K562 (cell line): Measurements from ENCODE around the gene C10orf105. TPM values are rescaled to one million over a fixed set of nuclear protein-coding genes. Genes with fewer than 3 reads are reported as not detected.

Experiments
- ATAC-seq: fragments of 200-7000 bp; cut with Tn5 transposase; 3 replicates; pipeline ENCODE4 v1.9.1; 2020; ENCODE audit warnings: moderate library complexity
- BruUV-seq: library from RNA; stranded (reverse); fragments of 400-500 nt; replicated peaks from 2 replicates; lab custom pipeline; 2021; lab: Mats Ljungman, UMichigan
- CTCF ChIA-PET: fragments of 300-600 bp; formaldehyde crosslinking; extraction: SDS; loops from one replicate; lab custom pipeline; 2021; ENCODE audit warnings: low intra/inter-chr PET ratio; lab: Yijun Ruan, JAX
- POLR2A ChIA-PET: fragments of 300-600, 350-650 bp; sonication (Branson Sonifier 250); formaldehyde crosslinking; extraction: SDS; loops from one replicate; lab custom pipeline; 2021; ENCODE audit warnings: antibody characterized with exemption, inconsistent platforms; lab: Yijun Ruan, JAX
- DNase-seq, 4 experiments: peaks; one replicate each; pipeline versions ENCODE4 v3.0.0 to v3.0.0-alpha.2; 2011 to 2018; ENCODE audit warnings: low spot score in 3 of 4, mixed read lengths in 3 of 4; ENCODE audit errors: extremely low read depth in 1 of 4
- FAIRE-seq: peaks from 2 replicates; lab custom pipeline; 2011; peaks lifted over from hg19 to GRCh38; lab: Jason Lieb, UNC
- H2AFZ ChIP-seq: 2 replicates; pipeline ENCODE4 v1.6.0; 2011; ENCODE audit warnings: low read depth, low read length, control low read depth, inconsistent platforms
- H3K27ac ChIP-seq: fragments of 200-600 bp; 3 replicates; pipeline ENCODE4 v1.8.0; 2011; ENCODE audit warnings: low read depth, mild to moderate bottlenecking, control low read depth, inconsistent platforms, low read length, moderate library complexity, mixed read lengths; ENCODE audit errors: extremely low read depth
- H3K27me3 ChIP-seq, 2 experiments: fragments of 300-600 bp in 1 of 2; 2 replicates in 1 of 2; 3 replicates in 1 of 2; pipeline versions ENCODE4 v1.6.0 to v1.8.0; 2011; ENCODE audit warnings: inconsistent platforms in 2 of 2, low read length in 2 of 2, mild to moderate bottlenecking in 1 of 2, mixed read lengths in 1 of 2, moderate library complexity in 1 of 2; ENCODE audit not compliant: control insufficient read depth in 2 of 2, insufficient read depth in 2 of 2
- H3K36me3 ChIP-seq: fragments of 300-600 bp; 3 replicates; pipeline ENCODE4 v1.8.0; 2011; ENCODE audit warnings: mild to moderate bottlenecking, low read length, inconsistent platforms; ENCODE audit not compliant: control insufficient read depth, insufficient read depth
- H3K4me1 ChIP-seq, 2 experiments: fragments of 200-600 bp in 1 of 2; replicated peaks in 1 of 2; 2 replicates in 1 of 2; 3 replicates in 1 of 2; pipeline versions ENCODE4 v1.5.1 to v1.8.0; 2011; ENCODE audit warnings: inconsistent platforms in 2 of 2, low read length in 2 of 2, mild to moderate bottlenecking in 1 of 2, mixed read lengths in 1 of 2, moderate library complexity in 1 of 2; ENCODE audit not compliant: control insufficient read depth in 2 of 2, insufficient read depth in 2 of 2
- H3K4me2 ChIP-seq: 2 replicates; pipeline ENCODE4 v1.6.1; 2011; ENCODE audit warnings: low read length, control low read depth, inconsistent platforms, mixed read lengths; ENCODE audit not compliant: insufficient read depth
- H3K4me3 ChIP-seq: fragments of 200-600 bp; sonication (generic), shearing (Covaris generic); 2 replicates; pipeline ENCODE4 v1.5.1; 2016; ENCODE audit warnings: control low read depth, inconsistent platforms
- H3K79me2 ChIP-seq: fragments of 200-600 bp; 3 replicates; pipeline ENCODE4 v1.8.0; 2011; ENCODE audit warnings: low read length, inconsistent platforms; ENCODE audit not compliant: control insufficient read depth, insufficient read depth
- H3K9ac ChIP-seq, 2 experiments: 2 replicates each; pipeline versions ENCODE4 v1.6.0 to v1.6.1; 2011; ENCODE audit warnings: low read depth in 2 of 2, low read length in 2 of 2, control low read depth in 1 of 2, inconsistent platforms in 1 of 2, mild to moderate bottlenecking in 1 of 2, mixed read lengths in 1 of 2; ENCODE audit not compliant: insufficient read depth in 1 of 2
- H3K9me1 ChIP-seq: one replicate; pipeline ENCODE4 v1.6.0; 2011; ENCODE audit warnings: inconsistent platforms, mild to moderate bottlenecking, low read length, moderate library complexity; ENCODE audit not compliant: control insufficient read depth, insufficient read depth
- H3K9me3 ChIP-seq: replicated peaks from 2 replicates; pipeline ENCODE4 v1.5.1; 2011; ENCODE audit warnings: low read depth, low read length, inconsistent platforms; ENCODE audit not compliant: control insufficient read depth, insufficient read depth
- H4K20me1 ChIP-seq: replicated peaks from 2 replicates; pipeline ENCODE4 v1.6.1; 2011; ENCODE audit warnings: low read length, inconsistent platforms, mixed read lengths; ENCODE audit not compliant: control insufficient read depth, insufficient read depth
- CAMTA2 ChIP-seq: fragments of 250-450 bp; sonication (Bioruptor Pico); conservative IDR thresholded peaks from 2 replicates; pipeline ENCODE4 v1.5.1; 2022
- ELF2 ChIP-seq: fragments of 250-450 bp; sonication (Bioruptor Pico); IDR thresholded peaks from 2 replicates; pipeline ENCODE4 v1.5.0; 2021; ENCODE audit warnings: mild to moderate bottlenecking
- HDAC1 ChIP-seq, 2 experiments: fragments of 450-650 bp; IDR thresholded peaks; 2 replicates each; pipeline ENCODE4 v1.6.1; 2016 to 2017; ENCODE audit warnings: inconsistent platforms in 1 of 2, mild to moderate bottlenecking in 1 of 2, moderate library complexity in 1 of 2
- HNRNPH1 ChIP-seq: fragments of 200-400 bp; formaldehyde crosslinking; optimal IDR thresholded peaks from 2 replicates; pipeline ENCODE3; 2017; ENCODE audit warnings: low read depth, mild to moderate bottlenecking, low read length, moderate library complexity
- ILF3 ChIP-seq: fragments of 450-650 bp; IDR thresholded peaks from 2 replicates; pipeline ENCODE4 v1.6.1; 2018; ENCODE audit warnings: antibody characterized with exemption, mild to moderate bottlenecking, moderate library complexity, borderline replicate concordance
- NR1H2 ChIP-seq: sonication (generic); formaldehyde crosslinking; IDR thresholded peaks from 2 replicates; pipeline ENCODE4 v1.4.0; 2020; ENCODE audit warnings: mild to moderate bottlenecking, missing genetic modification reagents
- NR2F6 ChIP-seq: fragments of 450-650 bp; formaldehyde crosslinking; IDR thresholded peaks from 2 replicates; pipeline ENCODE4 v1.4.0; 2020; ENCODE audit warnings: mild to moderate bottlenecking
- POLR2H ChIP-seq: IDR thresholded peaks from 2 replicates; pipeline ENCODE4 v1.6.1; 2016; ENCODE audit warnings: missing genetic modification characterization, low read depth, mild to moderate bottlenecking, control low read depth, missing compliant biosample characterization, moderate library complexity
- SETDB1 ChIP-seq: IDR thresholded peaks from one replicate; pipeline ENCODE4 v1.6.1; 2012; ENCODE audit warnings: low read length, control low read depth, inconsistent platforms
- SNRNP70 ChIP-seq: fragments of 200-400 bp; formaldehyde crosslinking; optimal IDR thresholded peaks from 2 replicates; pipeline ENCODE3; 2017; ENCODE audit warnings: low read depth, low read length
- XRCC5 ChIP-seq: fragments of 200-400 bp; formaldehyde crosslinking; IDR thresholded peaks from 2 replicates; pipeline ENCODE4 v1.6.1; 2017; ENCODE audit warnings: low read depth, mild to moderate bottlenecking, low read length
- ZNF197 ChIP-seq: fragments of 200-800 bp; sonication (Bioruptor generic); IDR thresholded peaks from 2 replicates; pipeline ENCODE4 v1.6.1; 2016; ENCODE audit warnings: low read depth, missing genetic modification characterization, missing compliant biosample characterization
- ZSCAN32 ChIP-seq: fragments of 450-650 bp; formaldehyde crosslinking; IDR thresholded peaks from 2 replicates; pipeline ENCODE4 v1.4.0; 2020; ENCODE audit warnings: mild to moderate bottlenecking, moderate library complexity
- WGBS: fragments of 100-300 bp; shearing (Covaris generic); methylation state at CpG from one replicate; pipeline ENCODE4 v1.1.6; 2016; ENCODE audit warnings: low coverage, mixed read lengths; ENCODE audit not compliant: insufficient coverage; ENCODE audit errors: missing lambda C conversion rate; 5-methylcytosine and 5-hydroxymethylcytosine counted together
- in situ Hi-C: fragments of 300-500 bp; cut with MboI; formaldehyde crosslinking; loops from 4 replicates; pipeline ENCODE4 v1.15.0; 2018; ENCODE audit warnings: inconsistent platforms, mixed read lengths
- intact Hi-C: fragments of 100-400 bp; cut with micrococcal nuclease; formaldehyde crosslinking; loops from 2 replicates; pipeline ENCODE4 v1.14.2; 2022
- polyA plus RNA-seq, 8 experiments: library from polyadenylated mRNA; depleted of rRNA in 4 of 8; stranded (reverse) in 5 of 8; unstranded in 3 of 8; fragments of >200 nt; fragmentation: Nextera tagmentation in 2 of 8; fragmentation: Illumina TruSeq in 1 of 8; extraction: Ambion mirVana in 2 of 8; extraction: Trizol in 1 of 8; gene quantifications; 2 replicates each; pipeline versions ENCODE4 v1.2.1 to v1.2.3, GENCODE V29; 2011 to 2014; ENCODE audit warnings: inconsistent platforms in 1 of 8, missing spikeins in 1 of 8
- total RNA-seq, 7 experiments: library from RNA; depleted of rRNA in 6 of 7; stranded (reverse); fragments of >200 nt in 6 of 7; fragmentation: Illumina TruSeq in 2 of 7; extraction: Trizol in 2 of 7; gene quantifications; 2 replicates each; pipeline versions ENCODE4 v1.2.1 to v1.2.3, GENCODE V29; 2011 to 2021; ENCODE audit warnings: low replicate concordance in 1 of 7
- TF ChIP-seq, protein P1 (sequence below): fragments of 450-650 bp; IDR thresholded peaks from 2 replicates; pipeline ENCODE4 v1.6.1; 2016; ENCODE audit warnings: antibody characterized with exemption
- TF ChIP-seq, protein P2 (sequence below): fragments of 250-450 bp; sonication (Bioruptor Pico); IDR thresholded peaks from 2 replicates; pipeline ENCODE4 v1.5.0; 2021
- TF ChIP-seq, protein P3 (sequence below): fragments of 450-650 bp; formaldehyde crosslinking; IDR thresholded peaks from 2 replicates; pipeline ENCODE4 v1.4.0; 2022; ENCODE audit warnings: missing genetic modification characterization
- TF ChIP-seq, protein P4 (sequence below): fragments of 450-650 bp; formaldehyde crosslinking; conservative IDR thresholded peaks from 2 replicates; pipeline ENCODE4 v1.4.0; 2022; ENCODE audit warnings: mild to moderate bottlenecking, missing genetic modification characterization

C10orf105 gene
- total and polyA plus RNA-seq, 9 of the 15 experiments (the other 6 are each of a cell fraction or from before 2014, with no cell fraction given): 0.03 to 0.25 (median 0.04) TPM; not detected in 3

DNA sequence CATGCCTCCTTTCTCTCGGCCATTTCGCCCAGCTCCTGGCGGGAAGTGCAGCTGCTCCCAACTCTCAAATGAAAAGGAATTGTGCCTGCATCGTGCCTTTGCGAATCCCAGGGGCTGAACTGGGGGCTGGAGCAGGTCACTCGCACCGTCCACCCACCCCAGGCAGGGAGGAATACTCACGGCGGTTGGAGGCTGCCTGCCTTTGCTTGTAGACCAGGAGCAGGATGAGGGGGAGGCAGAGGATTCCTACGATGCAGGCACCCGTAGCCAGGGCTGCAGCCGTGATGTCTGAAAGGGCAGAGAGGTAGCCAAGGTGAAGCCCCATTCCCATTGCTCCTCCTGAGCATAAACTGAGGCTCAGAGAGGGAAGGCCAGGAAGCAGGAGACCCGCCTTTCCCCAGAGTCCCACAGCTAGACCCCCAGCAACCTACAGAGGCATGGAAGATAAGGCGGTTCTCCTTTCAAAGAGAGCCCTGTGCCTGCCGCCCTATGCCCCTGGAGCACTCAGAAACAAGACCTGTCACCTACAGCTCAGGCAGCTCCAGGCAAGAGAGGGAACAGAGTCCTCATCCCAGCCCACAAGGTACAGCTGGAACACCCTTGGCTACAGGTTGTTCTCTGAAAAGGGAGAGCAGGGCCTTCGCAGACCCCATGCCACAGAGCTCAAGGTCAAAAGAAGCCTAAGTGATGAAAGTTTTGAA is 35.8 kb upstream of the C10orf105 start:
- H3K9me1 ChIP-seq: no peaks in the 10 kb centered on the region
- H3K4me2 ChIP-seq: no peak overlapping the region
- 41% methylated on average over 16 of the region's 16 CpGs for WGBS
- H3K27ac ChIP-seq: no peak overlapping the region
- H3K27me3 ChIP-seq: peaks cover 4 to 9% of the 10 kb centered on the region in 2 experiments; a peak in 2 of 5 replicates
- ChIA-PET CTCF (no interaction called here), POLR2A (interaction anchor here (0.5 to 1.8 kb wide), 4 partner anchors 8 to 18 kb away, joined by 3 to 5 read pairs (median 4); partner anchors contain the start of gene VSIR)
- peaks cover 32 to 56% of the 10 kb centered on the region in 2 experiments for H3K4me1 ChIP-seq
- no peaks in the 10 kb centered on the region for H3K9me3 ChIP-seq
- DNase-seq: no peak
- no peaks in the 10 kb centered on the region for H3K79me2 ChIP-seq
- H2AFZ ChIP-seq: no peak overlapping the region
- peak overlapping the region in 1 of 2 experiments; percentile 70; a peak in 2 of 4 replicates for H3K9ac ChIP-seq
- in situ Hi-C loops (no loop called here), intact Hi-C loops (no loop called here)
- no peak for ATAC-seq
- no peak for FAIRE-seq
- H3K4me3 ChIP-seq: no peak overlapping the region
- no TSS peak for BruUV-seq
- H4K20me1 ChIP-seq: no peaks in the 10 kb centered on the region
- no peaks in the 10 kb centered on the region for H3K36me3 ChIP-seq
- TF ChIP-seq ILF3 (no peak), ZNF197 (CRISPR knock-in tag) (0 out of 2 replicates have a peak, but pooled peaks have one; percentile 60), CAMTA2 (CRISPR knock-in tag) (no peak), XRCC5 (no peak), NR2F6 (CRISPR knock-in tag) (no peak), HDAC1 (IDR thresholded peaks at IDR 0.05) (no peak), HNRNPH1 (no peak), SNRNP70 (no peak), POLR2H (tag) (0 out of 2 replicates have a peak, but pooled peaks have one; percentile 9), ELF2 (CRISPR knock-in tag) (0 out of 2 replicates have a peak, but pooled peaks have one; percentile 37), NR1H2 (CRISPR knock-in tag) (no peak), SETDB1 (no peak), ZSCAN32 (no peak)
- TF ChIP-seq, protein P1, sequence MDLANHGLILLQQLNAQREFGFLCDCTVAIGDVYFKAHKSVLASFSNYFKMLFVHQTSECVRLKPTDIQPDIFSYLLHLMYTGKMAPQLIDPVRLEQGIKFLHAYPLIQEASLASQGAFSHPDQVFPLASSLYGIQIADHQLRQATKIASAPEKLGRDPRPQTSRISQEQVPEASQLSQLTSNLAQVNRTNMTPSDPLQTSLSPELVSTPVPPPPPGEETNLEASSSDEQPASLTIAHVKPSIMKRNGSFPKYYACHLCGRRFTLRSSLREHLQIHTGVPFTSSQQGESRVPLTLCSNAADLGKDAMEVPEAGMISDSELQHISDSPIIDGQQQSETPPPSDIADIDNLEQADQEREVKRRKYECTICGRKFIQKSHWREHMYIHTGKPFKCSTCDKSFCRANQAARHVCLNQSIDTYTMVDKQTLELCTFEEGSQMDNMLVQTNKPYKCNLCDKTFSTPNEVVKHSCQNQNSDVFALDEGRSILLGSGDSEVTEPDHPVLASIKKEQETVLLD: no peak
- TF ChIP-seq, protein P2, sequence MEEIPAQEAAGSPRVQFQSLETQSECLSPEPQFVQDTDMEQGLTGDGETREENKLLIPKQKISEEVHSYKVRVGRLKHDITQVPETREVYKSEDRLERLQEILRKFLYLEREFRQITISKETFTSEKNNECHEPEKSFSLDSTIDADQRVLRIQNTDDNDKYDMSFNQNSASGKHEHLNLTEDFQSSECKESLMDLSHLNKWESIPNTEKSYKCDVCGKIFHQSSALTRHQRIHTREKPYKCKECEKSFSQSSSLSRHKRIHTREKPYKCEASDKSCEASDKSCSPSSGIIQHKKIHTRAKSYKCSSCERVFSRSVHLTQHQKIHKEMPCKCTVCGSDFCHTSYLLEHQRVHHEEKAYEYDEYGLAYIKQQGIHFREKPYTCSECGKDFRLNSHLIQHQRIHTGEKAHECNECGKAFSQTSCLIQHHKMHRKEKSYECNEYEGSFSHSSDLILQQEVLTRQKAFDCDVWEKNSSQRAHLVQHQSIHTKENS (CRISPR knock-in tag): no peak
- TF ChIP-seq, protein P3, sequence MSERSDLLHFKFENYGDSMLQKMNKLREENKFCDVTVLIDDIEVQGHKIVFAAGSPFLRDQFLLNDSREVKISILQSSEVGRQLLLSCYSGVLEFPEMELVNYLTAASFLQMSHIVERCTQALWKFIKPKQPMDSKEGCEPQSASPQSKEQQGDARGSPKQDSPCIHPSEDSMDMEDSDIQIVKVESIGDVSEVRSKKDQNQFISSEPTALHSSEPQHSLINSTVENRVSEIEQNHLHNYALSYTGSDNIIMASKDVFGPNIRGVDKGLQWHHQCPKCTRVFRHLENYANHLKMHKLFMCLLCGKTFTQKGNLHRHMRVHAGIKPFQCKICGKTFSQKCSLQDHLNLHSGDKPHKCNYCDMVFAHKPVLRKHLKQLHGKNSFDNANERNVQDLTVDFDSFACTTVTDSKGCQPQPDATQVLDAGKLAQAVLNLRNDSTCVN (CRISPR knock-in tag): no peak
- TF ChIP-seq, protein P4, sequence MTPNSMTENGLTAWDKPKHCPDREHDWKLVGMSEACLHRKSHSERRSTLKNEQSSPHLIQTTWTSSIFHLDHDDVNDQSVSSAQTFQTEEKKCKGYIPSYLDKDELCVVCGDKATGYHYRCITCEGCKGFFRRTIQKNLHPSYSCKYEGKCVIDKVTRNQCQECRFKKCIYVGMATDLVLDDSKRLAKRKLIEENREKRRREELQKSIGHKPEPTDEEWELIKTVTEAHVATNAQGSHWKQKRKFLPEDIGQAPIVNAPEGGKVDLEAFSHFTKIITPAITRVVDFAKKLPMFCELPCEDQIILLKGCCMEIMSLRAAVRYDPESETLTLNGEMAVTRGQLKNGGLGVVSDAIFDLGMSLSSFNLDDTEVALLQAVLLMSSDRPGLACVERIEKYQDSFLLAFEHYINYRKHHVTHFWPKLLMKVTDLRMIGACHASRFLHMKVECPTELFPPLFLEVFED (CRISPR knock-in tag): no peak
